Keratinocyte (primary cell): ENCODE results near the gene TNFAIP8.

Source experiments
- EZH2 ChIP-seq: IDR thresholded peaks from one replicate; pipeline ENCODE4 v1.6.1; 2012; ENCODE audit warnings: inconsistent platforms, mild to moderate bottlenecking, low read length, moderate library complexity
- TF ChIP-seq, protein P1 (sequence below), 3 experiments: IDR thresholded peaks in 1 of 3; conservative IDR thresholded peaks in 1 of 3; optimal IDR thresholded peaks in 1 of 3; 2 replicates in 2 of 3; 3 replicates in 1 of 3; pipeline versions ENCODE3 to v1.5.1; 2011; ENCODE audit warnings: low read length in 3 of 3, mild to moderate bottlenecking in 3 of 3, moderate library complexity in 2 of 3, control low read depth in 1 of 3, inconsistent platforms in 1 of 3; ENCODE audit not compliant: insufficient read depth in 2 of 3; ENCODE audit errors: extremely low read depth in 1 of 3

DNA sequence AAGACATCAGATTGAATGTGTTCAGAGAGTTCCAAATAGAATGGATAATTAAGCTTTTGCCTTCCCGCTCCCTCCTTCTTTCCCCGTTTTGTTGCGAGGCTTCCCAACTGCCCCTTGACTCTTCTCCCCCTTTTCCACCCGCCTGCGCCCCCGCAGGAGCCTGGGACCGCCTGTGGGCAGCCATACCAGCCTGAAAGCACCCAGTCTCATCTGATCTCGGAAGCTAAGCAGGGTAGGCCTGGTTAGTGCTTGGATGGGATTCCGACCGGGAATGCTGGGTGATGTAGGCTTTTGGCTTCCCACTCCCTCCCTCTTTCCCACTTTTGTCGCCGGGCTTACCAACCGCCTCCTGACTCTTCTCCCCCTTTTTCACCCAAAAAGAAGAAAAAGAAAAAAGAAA, 89.7 kb downstream of the TNFAIP8 start:
- TF ChIP-seq, protein P1, sequence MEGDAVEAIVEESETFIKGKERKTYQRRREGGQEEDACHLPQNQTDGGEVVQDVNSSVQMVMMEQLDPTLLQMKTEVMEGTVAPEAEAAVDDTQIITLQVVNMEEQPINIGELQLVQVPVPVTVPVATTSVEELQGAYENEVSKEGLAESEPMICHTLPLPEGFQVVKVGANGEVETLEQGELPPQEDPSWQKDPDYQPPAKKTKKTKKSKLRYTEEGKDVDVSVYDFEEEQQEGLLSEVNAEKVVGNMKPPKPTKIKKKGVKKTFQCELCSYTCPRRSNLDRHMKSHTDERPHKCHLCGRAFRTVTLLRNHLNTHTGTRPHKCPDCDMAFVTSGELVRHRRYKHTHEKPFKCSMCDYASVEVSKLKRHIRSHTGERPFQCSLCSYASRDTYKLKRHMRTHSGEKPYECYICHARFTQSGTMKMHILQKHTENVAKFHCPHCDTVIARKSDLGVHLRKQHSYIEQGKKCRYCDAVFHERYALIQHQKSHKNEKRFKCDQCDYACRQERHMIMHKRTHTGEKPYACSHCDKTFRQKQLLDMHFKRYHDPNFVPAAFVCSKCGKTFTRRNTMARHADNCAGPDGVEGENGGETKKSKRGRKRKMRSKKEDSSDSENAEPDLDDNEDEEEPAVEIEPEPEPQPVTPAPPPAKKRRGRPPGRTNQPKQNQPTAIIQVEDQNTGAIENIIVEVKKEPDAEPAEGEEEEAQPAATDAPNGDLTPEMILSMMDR (optimal IDR thresholded peaks at IDR 0.05 in 1 of 3, IDR thresholded peaks at IDR 0.05 in 1 of 3, conservative IDR thresholded peaks at IDR 0.05 in 1 of 3; ENCODE audit: extremely low read depth in 1 of 3, insufficient read depth in 2 of 3, low read length in 3 of 3) = no peak
- no peak for TF ChIP-seq EZH2
